ENCODE data around the gene CIITA. TPM values are rescaled to one million over a fixed set of nuclear protein-coding genes. Genes with fewer than 3 reads are reported as not detected.
"Not testable (repeated sequence)": the region's sequence is repeated elsewhere in the genome, so short reads cannot be mapped to it uniquely, and the experiment has no call there.

The CIITA gene
- total and polyA plus RNA-seq, 9 of the 15 experiments (the other 6 are each of a cell fraction or from before 2014, with no cell fraction given) = 0.01 to 0.20 (median 0.11) TPM; not detected in 4

DNA sequence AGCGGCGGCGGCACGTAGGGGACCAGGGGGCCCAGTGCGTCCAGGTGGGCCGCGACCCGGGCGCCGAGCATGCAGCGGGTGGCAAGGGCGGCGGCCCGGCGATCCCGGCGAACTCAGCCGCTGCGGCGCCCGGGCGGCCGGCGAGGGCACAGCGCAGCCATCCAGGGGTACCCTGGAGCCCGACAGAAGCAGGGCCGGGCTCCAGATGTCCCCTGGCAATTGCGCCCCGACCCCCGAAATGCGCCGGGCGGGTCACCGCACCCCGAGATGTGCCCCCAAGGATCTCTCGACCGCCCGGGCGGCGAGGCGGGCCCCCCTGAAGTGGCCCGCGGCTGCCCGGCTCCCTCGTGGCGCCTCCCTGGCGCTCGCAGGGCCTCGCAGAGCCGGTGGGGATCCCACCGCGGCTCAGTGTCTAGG, 64.9 kb downstream of the CIITA start:
- Histone ChIP-seq H4K20me1 (replicated peaks; ENCODE audit: control insufficient read depth, insufficient read depth, low read length) (peaks cover 47% of the 10 kb centered on the region), H2AFZ (ENCODE audit: low read depth, low read length) (peak overlapping the region; percentile 46; the same call in 1 of the 2 replicates), H3K4me3 (peak overlapping the region; percentile 64), H3K79me2 (ENCODE audit: control insufficient read depth, insufficient read depth, low read length) (peaks cover 68% of the 10 kb centered on the region), H3K36me3 (ENCODE audit: control insufficient read depth, insufficient read depth, low read length) (peaks cover 27% of the 10 kb centered on the region; the same call in 2 of the 3 replicates), H3K4me2 (ENCODE audit: insufficient read depth, low read length) (peak overlapping the region; percentile 87), H3K9ac (ENCODE audit: insufficient read depth in 1 of 2, low read depth in 2 of 2, low read length in 2 of 2) (peak overlapping the region; percentile 67 to 89; a peak in 3 of 4 replicates), H3K9me1 (ENCODE audit: control insufficient read depth, insufficient read depth, low read length) (peaks cover 16% of the 10 kb centered on the region), H3K27ac (ENCODE audit: extremely low read depth, low read depth, low read length) (peak overlapping the region; percentile 64; the same call in 1 of the 3 replicates), H3K4me1 (replicated peaks in 1 of 2; ENCODE audit: control insufficient read depth in 2 of 2, insufficient read depth in 2 of 2, low read length in 2 of 2) (peaks cover 47 to 61% of the 10 kb centered on the region in 2 experiments)
- CTCF ChIA-PET (ENCODE audit: low intra/inter-chr PET ratio) = interaction anchor here (0.7 kb wide), 1 partner anchor 430 kb away, joined by 3 read pairs; no protein-coding TSS in a partner anchor
- H3K9me3 ChIP-seq (replicated peaks; ENCODE audit: control insufficient read depth, insufficient read depth, low read depth, low read length); BruUV-seq (replicated peaks); DNase-seq (ENCODE audit: extremely low read depth in 1 of 4, low spot score in 3 of 4); H3K27me3 ChIP-seq (ENCODE audit: control insufficient read depth in 2 of 2, insufficient read depth in 2 of 2, low read length in 2 of 2); in situ Hi-C loops (cut with MboI); FAIRE-seq; intact Hi-C loops (cut with micrococcal nuclease): not testable (repeated sequence)
- TF ChIP-seq RBBP5 (IDR thresholded peaks at IDR 0.05; ENCODE audit: borderline replicate concordance, insufficient read depth, low read length, poor library complexity, severe bottlenecking) = peak; percentile 76
- peak; percentile 56 for TF ChIP-seq ZFX (CRISPR knock-in tag; IDR thresholded peaks at IDR 0.05)
- TF ChIP-seq PHF8 (IDR thresholded peaks at IDR 0.05; ENCODE audit: borderline replicate concordance, low read length) = peak; percentile 66; the same call in 1 of the 2 replicates
- TF ChIP-seq GABPB1 (CRISPR knock-in tag; IDR thresholded peaks at IDR 0.05) = peak; percentile 18; the same call in 1 of the 2 replicates
- TF ChIP-seq, protein P1, sequence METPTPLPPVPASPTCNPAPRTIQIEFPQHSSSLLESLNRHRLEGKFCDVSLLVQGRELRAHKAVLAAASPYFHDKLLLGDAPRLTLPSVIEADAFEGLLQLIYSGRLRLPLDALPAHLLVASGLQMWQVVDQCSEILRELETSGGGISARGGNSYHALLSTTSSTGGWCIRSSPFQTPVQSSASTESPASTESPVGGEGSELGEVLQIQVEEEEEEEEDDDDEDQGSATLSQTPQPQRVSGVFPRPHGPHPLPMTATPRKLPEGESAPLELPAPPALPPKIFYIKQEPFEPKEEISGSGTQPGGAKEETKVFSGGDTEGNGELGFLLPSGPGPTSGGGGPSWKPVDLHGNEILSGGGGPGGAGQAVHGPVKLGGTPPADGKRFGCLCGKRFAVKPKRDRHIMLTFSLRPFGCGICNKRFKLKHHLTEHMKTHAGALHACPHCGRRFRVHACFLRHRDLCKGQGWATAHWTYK (CRISPR knock-in tag; IDR thresholded peaks at IDR 0.05) = 0 out of 2 replicates have a peak, but pooled peaks have one; percentile 14
- peak; percentile 47 for TF ChIP-seq CHD1 (IDR thresholded peaks at IDR 0.05; ENCODE audit: low read length)
- peak in 1 of 2 experiments; percentile 40; a peak in 1 of 4 replicates for TF ChIP-seq SIN3A (IDR thresholded peaks at IDR 0.05; ENCODE audit: borderline replicate concordance in 2 of 2, control insufficient read depth in 1 of 2, low read depth in 2 of 2, low read length in 2 of 2)
- under 1% methylated on average over 21 of the region's 52 CpGs for WGBS (ENCODE audit: insufficient coverage, low coverage, missing lambda C conversion rate)
- POLR2A ChIA-PET = interaction anchor here (0.6 to 1.0 kb wide), 6 partner anchors 8 to 878 kb away, joined by 3 to 4 read pairs (median 3); no protein-coding TSS in a partner anchor
- ATAC-seq = peak; percentile 1; the same call in 2 of the 3 replicates
